Dermis microvascular lymphatic vessel endothelial cell (primary cell): ENCODE results near the gene CD7. TPM values are rescaled to one million over a fixed set of nuclear protein-coding genes. Genes with fewer than 3 reads are reported as not detected.
A peak's percentile ranks its signal among the peaks of the same experiment; 100 is the strongest.

Experiments used
- DNase-seq, 2 donors: peaks; one replicate each; pipeline versions ENCODE4 v3.0.0 to v3.0.0-alpha.2; 2010; ENCODE audit warnings: low read depth in 2 of 2
- total RNA-seq: library from RNA; depleted of rRNA; stranded (reverse); fragments of >200 nt; gene quantifications from 2 replicates; pipeline ENCODE4 v1.2.1, GENCODE V29; 2014

CD7 gene
- total RNA-seq, 1 donor from 2014 or later, result not detected

DNA sequence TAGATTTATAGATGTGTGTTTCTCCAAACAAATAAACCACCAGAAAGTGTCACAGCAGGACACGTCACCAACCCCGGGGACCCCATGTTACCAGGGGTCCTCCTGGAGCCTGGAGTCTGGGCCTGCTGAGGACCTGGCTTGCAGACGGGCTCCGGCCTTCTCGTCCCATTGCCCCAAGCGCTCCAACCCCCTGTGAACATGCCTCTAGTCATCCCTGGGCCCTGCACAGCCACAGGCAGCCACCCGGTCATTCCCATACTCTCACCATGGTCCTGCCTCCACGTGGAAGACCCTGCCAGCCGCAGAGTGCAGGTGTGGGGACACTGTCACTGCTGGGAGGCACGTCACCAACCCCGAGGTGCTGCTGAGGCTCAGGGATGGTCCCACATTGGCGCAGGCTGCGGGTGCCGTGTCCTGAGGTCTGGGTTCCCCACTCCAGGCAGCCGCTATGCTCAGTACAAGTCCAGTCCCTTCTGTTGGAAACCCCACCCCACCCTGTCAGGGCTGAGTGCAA, 11.6 kb upstream of the CD7 start:
- DNase-seq, result no peak

DNA sequence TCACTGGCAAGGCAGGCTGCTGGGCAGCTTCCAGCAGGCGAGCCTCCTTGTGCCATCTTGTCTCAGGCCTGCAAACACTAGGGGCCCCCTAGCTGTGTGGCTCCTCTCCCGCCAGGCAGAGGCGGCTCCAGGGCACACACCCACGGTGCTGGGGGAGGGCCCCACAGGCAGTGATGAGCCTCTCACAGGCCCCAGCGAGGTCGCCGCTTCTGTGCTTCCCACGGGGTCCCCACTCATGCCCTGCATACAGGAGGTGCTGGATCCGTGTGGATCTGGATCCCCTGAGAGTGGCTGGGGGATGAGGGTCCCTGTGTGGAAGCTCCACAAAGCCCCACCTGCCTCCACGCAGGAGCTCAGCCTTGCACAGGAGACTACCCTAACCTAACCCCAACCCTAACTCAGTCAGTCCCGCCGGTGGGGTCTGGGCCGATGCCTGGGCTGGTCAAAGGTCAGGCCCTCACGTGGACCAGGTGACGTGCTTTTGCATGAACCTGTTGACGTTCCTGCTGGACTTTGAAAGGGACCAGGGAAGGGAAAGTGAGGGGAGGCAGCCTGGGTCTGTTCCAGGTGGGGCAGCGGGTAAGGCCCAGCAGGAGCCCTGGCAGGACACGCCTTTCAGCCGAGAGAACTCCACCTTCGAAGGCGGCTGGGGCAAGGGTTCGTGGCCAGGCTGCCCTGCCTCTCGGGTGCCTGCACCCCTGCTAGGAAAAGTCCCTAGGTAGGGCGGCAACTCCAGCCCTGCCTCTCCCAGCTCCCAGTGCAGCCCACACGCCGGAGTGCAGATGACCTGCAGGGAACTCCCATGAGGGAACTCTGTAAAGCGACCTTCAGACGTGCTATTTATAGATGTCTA, 11.0 kb upstream of the CD7 start:
- DNase-seq, result no peak

DNA sequence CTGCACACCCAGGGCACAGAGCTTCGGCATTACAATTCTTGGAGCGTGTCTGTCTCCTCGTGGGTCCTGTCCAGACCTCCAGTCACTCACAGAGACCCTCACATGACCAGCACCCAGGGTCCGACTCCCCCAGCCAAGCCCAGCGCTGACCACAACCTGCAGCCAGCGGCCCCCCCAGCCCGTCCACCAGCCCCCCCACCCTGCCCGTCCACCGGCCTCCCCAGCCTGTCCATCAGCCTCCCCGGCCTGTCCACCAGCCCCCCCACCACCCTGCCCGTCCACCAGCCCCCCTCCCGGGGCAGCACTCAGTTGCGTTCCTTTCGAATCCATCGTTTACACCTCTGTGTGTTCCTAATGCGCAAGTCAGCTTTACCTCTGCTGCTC, 10.3 kb upstream of the CD7 start:
- DNase-seq, result no peak

DNA sequence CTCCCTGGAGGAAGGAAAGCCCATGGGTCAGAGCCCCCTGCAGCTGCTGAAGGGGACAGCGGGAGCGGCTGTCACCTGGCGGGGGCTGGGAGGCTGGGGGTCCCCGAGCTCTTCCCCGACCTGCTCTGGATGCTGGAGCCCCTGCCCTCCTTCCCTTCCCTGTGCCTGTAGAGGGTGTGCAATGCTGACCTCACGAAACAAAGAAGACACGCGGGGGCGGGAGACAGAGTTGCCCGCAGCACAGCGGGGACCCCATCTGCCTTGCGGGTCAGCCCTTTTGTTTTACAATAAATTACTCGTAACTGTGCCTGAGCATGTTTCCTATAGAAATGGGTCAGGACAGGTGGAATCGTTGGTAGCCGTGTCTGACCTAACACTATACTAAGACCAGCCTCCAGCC, 9.9 kb upstream of the CD7 start:
- no peak for DNase-seq

DNA sequence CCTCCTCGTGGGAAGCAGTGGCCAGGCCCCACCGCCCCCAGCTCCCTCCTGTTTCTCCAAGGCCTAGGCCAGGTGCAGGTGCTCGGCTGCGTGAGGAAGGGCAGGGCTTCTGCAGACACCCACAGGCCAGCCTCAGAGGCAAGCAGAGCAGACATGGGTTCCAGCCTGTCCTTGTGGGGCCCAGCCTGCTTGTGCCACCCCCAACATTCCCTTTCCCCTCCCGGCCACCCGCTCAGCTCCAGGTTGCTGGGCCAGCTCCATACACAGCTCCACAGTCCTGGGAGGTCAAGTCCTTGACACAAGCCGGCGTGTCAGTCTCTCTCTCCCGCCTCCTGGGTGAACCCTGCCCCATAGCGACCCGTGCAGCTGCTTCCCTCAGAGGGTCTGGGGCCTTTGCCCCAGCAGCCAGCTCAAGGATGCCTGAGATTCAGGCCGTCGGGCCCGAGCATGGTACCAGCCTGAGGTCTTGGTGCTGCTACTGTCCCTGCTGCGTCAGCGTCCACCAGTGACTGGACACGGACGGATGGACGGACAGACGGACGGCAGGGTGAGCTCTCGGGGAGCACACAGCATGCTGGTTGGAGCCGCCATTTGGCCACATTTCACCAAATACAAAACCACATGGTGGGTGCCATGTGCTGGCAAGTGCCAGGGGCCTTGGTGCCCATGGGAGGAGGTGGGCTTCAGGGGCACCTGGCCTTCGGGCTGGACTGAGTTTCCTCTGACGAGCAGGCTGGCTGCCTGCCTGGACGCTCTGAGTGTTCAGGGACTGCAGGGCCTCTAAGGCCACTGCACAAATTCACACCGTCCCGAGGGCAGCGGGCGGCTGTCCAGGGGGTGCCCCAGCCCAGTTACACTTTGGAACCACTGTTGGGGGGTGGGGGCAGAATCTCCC, 8.1 kb upstream of the CD7 start:
- DNase-seq, result no peak

DNA sequence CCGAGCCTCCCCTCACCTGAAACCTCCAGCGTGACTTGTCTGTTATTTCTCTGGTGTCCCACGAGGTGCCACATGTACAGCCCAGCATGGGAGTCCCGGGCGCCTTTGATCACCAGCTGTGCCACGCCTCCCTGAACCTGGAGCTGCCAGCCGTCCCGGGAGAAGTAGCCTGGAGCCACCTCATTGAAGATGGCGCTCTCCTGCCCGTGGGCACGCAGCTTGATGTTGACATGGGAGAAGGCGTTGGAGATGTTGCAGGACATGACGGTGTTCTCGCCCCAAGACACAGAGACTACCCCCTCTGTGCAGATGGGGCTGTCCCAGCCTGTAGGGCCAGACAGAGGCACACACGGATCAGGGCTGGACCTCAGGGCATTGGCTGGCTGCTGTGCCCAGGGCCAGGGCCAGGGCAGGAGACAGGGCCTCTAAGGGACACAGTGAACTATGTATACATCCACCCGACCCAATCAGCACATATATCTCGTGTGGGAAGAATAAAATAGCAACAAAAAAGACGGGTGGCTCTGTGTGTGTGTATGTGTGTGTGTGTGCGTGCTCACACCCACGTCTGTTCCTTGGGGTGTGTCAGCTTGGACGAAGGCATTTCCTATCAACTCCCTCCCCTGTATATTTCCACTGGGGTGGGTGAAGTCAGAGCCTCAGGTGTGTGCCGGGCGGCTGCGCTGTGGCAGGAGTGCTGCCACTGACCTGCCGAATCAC, 7.3 kb upstream of the CD7 start:
- no peak for DNase-seq

DNA sequence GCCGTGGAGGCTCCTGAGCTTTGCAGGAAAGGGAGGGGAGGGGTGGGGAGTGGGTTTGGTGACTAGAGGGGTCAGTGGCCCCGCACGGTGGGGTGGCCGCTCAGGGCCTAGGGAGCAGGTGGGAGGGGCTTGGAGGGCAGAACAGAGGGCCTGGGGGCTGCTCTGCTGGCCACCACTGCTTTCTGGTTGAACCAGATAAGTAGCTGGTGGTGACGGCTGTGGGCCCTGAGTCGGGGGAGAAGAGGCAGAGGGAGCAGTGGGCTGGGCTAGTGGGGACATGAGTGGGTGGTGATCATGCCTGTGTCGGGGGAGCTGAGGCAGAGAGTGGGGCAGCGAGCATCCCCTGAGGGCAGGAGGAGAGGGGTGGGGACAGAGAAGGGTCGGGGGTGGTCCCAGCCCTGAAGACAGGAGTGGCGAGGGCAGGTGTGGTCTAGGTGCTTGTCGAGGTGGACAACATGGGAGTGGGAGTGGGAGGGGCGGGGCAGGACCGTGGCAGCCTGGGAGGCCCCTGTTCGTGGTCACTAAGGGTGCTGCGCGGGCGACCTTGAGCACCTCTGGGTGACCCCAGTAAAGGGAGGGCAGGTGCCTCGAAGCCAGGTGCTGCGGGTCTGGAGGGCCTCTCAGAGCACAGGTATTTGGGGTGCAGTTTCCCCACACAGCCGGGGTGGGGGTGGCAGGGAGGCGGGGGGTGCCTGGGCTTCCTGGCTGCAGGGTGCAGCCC, 6.3 kb upstream of the CD7 start:
- no peak for DNase-seq

DNA sequence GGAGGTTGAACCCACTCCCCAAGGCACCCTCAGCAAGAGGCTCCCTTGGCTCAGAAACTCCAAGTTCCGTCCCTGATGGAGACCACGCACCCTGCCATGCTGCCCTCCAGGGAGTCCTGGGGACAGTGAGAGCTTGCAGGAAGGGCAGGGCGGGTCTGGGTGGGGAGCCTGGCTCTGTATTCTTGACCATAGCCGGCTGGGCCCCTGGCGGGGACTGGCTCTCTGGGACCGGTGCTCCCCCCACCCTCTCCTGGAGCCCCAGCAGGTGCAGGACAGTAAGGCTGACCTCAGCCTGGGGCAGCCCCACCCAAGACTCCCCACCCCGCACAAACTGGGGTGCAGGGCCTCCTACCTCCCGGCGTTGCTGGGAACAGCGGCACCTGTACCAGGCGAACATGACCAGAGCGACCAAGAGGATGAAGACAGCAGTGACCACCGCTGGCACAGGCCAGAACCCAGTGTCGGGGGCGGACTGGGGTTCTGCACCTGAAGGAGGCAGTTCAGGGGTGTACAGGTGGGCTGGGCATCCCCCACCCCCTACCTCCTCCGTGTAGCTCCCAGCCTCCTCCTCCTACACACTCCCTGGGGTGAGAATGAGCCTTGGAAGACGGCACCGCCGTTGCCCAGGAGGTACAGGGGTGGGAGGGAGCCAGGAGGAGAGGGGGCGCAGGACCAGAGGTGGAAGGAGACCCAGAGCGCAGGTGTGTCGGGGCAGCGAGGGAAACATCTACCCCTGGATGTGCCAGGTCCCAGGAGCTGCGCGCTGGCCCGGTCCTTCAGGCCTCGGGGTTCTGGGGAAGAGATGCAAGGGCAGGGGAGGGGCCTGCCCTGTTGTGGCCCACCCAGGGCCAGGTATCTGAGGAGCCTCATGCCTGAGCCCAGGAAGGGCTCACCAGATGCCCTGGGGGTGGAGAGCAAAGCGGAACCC, 5.4 kb upstream of the CD7 start:
- DNase-seq, result no peak

DNA sequence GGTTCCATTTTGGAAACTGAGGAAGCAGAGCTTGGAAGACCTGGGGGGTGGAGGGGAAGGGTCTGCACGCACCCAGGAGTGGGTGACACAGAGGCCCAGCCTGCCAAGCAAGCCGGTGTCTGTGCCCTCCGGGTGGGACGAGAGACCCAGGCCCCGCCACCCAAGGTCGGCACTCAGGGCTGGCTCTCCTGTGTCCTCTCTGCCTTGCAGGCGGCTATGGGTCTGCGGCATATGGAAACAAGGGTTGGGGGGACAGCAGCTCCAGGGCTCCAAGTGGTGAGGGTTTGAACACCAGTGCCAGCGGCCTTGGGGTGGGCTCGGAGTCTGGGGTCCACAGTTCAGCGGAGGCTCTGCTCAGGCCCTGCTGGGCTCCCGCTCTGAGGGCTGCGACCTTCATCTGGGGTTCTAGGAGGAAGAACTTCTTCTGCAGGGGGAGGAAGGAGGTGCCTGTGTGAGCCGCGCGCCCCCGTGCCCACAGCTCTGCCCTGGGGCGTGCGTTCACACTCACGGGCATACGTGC, 4.6 kb upstream of the CD7 start:
- DNase-seq, result no peak

DNA sequence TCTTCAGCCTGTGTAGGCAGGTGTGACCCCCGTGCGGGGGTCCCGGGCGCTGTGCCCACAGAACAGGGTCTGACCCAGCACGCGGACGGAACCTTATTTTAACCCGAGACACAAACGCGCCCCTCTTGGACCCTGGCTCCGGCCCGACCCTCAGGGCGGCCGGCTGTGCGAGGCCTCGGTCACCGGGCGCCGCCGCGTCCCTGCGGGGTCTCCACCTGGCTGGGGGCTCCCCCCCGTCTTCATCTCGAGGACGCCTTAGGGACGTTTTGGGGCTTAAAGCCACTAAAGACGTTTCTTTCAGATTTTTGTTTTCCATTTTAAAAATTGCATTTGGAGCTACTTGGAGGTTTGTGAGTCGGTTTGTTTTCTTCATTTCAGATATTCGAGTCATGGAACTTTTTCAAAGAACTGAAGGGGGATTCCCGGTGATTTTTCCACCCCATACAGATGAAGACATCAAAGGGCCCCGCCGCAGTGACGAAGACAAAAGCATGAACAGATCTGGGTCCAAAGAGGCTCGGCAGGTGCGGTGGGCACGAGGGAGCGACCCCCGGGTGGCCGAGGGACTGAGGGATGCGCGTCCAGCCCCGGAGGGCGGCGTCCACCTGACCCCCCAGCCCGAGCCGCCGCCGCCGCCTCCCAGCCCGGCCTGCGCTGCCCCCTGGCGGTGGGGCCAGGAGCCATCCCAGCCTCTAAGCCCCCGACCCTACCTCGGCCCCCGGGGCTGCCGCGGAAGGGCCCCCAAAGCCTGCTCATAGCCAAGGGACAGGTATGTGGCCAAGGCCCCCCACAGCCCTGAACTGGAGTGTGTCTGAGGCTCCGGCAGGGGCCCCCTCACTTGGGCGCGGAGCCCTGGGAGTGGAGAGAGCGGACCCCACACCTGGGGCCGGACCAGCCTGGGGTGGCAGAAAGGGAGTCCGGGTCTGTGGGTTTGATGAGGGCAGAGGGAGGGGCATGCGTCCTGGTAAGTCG, 3.8 kb upstream of the CD7 start:
- DNase-seq, result peak in 1 of 2 donors; percentile 30

DNA sequence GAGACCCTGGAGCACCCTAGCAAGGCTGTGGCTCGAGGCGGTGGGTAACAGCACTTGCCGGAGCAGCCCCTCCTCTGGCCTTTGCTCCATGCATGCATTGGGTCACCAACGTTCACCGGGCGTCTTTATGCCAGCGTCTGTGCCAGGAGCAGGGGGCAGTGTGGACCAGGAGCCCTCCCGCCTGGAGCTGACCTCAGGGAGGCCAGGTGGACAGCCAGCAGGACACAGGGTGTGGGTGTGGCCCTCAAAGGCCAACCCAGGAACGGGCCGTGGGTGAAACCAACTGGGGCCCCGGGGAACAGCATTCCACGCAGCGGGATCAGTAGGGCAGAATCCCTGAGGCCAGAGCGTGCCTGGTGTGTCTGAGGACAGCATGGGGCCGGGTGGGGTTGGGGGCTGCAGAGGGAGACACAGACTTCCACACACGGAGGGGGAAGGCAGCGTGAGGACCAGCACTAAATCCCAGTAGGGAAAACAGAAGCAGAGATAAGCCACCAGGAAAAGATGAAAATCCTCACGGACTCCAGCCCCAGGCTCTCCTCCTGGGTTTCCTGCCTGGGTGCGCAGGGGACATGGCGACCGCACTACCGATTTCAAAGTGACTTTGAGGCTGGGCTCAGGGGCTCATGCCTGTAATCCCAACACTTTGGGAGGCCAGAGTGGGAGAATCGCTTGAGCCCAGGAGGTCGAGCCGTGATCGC, 2.9 kb upstream of the CD7 start:
- no peak for DNase-seq

DNA sequence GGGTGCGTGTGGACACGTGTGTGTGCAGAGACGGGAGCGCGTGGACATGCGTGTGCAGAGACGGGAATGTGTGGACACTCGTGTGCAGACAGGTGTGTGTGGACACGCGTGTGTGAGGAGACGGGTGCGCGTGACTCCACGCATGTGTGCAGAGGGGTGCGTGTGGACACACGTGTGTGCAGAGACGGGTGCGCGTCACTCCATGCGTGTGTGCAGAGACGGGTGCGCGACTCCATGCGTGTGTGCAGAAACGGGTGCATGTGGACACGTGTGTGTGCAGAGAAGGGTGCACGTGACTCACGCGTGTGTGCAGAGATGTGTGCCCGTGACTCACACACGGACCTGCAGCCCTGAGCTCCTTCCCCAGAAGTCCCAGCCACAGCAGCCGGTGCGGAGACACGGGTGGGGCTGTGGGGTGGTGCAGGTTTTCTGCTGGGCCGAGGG, 2.2 kb upstream of the CD7 start:
- DNase-seq, result no peak

DNA sequence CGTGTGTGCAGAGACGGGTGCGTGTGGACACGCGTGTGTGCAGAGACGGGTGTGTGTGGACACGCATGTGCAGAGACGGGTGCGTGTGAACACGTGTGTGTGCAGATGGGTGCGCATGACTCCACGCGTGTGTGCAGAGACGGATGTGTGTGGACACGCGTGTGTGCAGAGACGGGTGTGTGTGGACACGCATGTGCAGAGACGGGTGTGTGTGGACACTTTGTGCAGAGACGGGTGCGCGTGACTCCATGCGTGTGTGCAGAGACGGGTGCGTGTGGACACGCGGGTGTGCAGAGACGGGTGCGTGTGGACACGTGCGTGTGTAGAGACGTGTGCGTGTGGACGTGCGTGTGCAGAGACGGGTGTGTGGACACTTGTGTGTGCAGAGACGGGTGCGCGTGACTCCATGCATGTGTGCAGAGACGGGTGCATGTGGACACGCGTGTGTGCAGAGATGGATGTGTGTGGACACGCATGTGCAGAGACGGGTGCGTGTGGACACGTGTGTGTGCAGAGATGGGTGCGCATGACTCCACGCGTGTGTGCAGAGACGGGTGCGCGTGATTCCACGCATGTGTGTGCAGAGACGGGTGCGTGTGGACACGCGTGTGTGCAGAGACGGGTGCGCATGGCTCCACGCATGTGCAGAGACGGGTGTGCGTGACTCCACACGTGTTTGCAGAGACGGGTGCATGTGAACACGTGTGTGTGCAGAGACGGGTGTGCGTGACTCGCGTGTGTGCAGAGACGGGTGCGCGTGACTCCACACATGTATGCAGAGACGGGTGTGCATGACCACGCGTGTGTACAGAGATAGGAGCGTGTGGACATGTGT, 1.6 kb upstream of the CD7 start:
- DNase-seq, result no peak

DNA sequence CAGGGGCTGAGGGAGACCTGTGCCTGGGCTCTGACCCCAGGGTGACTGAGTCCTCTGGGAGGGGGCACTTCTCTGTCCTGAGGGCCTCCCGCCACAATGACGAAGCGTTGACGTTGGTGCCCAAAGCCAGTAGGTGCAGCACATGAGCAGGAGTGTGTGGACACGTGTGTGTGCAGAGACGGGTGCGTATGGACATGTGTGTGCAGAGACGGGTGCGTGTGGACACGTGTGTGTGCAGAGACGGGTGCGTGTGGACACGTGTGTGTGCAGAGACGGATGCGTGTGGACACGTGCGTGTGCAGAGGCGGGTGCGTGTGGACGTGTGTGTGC, 726 bp upstream of the CD7 start:
- DNase-seq, result no peak

DNA sequence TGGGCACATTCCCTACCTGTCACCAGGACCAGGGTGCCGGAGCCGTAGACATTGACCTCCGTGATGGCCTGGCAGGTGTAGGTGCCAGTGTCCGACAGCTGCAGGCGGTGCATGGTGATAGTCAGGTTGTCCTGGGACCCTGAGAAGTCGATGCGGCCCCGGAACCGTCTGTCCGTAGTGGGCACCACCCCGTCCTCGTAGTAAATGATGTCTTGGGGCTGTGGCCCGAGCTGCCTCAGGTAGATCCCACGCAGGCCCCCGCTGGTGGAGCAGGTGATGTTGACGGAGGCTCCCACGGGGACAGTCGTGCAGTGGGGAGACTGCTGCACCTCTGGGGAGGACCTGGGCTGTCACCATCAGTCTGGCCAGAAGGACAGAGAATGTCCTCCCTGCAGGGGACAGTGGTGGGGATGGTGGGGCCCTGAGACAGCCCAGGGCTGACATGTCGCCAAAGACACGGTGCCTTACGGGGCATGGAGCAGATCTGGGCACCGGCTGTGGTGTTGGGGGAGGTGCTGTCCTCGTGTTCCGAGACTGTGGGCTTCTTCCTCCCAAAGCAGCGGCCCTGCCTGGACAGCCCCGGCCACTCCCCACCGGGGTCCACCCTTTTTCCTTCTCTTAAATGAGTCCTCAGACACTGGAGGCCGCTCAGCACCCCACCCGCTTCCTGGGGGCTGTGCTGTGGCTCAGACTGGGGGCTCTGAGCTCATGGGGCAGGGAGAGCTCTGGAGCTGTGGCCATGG, 586 bp downstream of the CD7 start:
- no peak for DNase-seq

DNA sequence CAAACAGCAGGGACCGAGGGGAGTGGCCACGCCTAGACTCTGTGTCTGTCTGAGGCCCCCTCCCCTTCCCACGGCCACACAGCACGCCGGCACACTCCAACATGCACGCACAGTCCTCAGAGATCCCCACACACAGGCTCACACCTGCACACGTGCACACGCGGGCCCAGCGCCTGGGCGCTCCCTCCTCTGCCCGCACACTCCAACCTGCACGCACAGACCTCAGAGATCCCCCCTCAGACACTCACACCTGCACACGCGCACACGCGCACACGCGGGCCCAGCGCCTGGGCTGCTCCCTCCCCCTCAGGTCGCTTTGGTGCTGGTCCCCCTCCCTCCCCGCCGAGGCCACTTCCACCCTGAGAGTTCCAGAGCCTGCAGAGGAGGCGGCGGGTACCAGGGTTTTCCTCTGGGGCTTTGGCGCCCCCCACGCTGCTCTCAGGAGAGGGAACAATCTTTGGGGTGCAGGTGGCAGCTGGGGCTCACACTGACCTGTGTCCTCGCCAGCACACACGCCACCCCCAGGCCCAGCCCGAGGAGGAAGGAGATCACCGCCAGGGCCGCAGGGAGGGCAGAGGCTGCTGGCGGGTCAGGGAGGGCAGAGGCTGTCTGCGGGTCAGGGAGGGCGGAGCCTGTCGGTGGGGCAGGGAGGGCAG, 1.6 kb downstream of the CD7 start:
- DNase-seq, result no peak
